HK-2 (cell line): ENCODE results near the gene SLC25A11.
"Not testable (repeated sequence)": the region's sequence is repeated elsewhere in the genome, so short reads cannot be mapped to it uniquely, and the experiment has no call there.

Experiments
- DNase-seq: peaks from one replicate; pipeline ENCODE4 v3.0.0-alpha.2; 2018; ENCODE audit not compliant: unreplicated experiment

SLC25A11 gene

GRCh38 chr17:4920351-4921048 lies 19.3 kb downstream of the SLC25A11 start:
- DNase-seq = no peak

- DNase-seq = no peak
Observed at GRCh38 chr17:4919511-4920047, 20.3 kb downstream of the SLC25A11 start.

- DNase-seq = not testable (repeated sequence)
Observed at GRCh38 chr17:4914551-4914950, 25.3 kb downstream of the SLC25A11 start.

- DNase-seq = no peak
Observed at GRCh38 chr17:4913994-4914393, 25.9 kb downstream of the SLC25A11 start.

- DNase-seq = peak; percentile 87
Observed at GRCh38 chr17:4908711-4909496, 30.9 kb downstream of the SLC25A11 start.

- DNase-seq = no peak
Observed at GRCh38 chr17:4908301-4908700, 31.5 kb downstream of the SLC25A11 start.

GRCh38 chr17:4906642-4907041 lies 33.2 kb downstream of the SLC25A11 start:
- not testable (repeated sequence) for DNase-seq

- peak; percentile 74 for DNase-seq
Observed at GRCh38 chr17:4903051-4903818, 36.6 kb downstream of the SLC25A11 start, which contains the start of gene CHRNE. Gene CHRNE (minus strand): TSS chr17:4903098. CDS start chr17:4903063, 35 bp downstream.

- DNase-seq = no peak
Observed at GRCh38 chr17:4902540-4902939, 37.3 kb downstream of the SLC25A11 start.

- DNase-seq = no peak
Observed at GRCh38 chr17:4901648-4902344, 38.0 kb downstream of the SLC25A11 start.

GRCh38 chr17:4901108-4901647 lies 38.7 kb downstream of the SLC25A11 start:
- DNase-seq = no peak

- DNase-seq = no peak
Observed at GRCh38 chr17:4900231-4901107, 39.4 kb downstream of the SLC25A11 start.

- no peak for DNase-seq
Observed at GRCh38 chr17:4899341-4900230, 40.3 kb downstream of the SLC25A11 start, which contains the start of gene C17orf107. Gene C17orf107 (plus strand): TSS chr17:4899536. CDS start chr17:4899763, 227 bp downstream.

- no peak for DNase-seq
Observed at GRCh38 chr17:4898927-4899326, 40.9 kb downstream of the SLC25A11 start.

GRCh38 chr17:4898351-4898750 lies 41.5 kb downstream of the SLC25A11 start:
- no peak for DNase-seq

GRCh38 chr17:4897785-4898184 lies 42.1 kb downstream of the SLC25A11 start:
- DNase-seq = no peak

- no peak for DNase-seq
Observed at GRCh38 chr17:4897198-4897687, 42.6 kb downstream of the SLC25A11 start.

- no peak for DNase-seq
Observed at GRCh38 chr17:4896332-4897197, 43.3 kb downstream of the SLC25A11 start.
